Measurements from ENCODE around the gene RIGI. TPM values are rescaled to one million over a fixed set of nuclear protein-coding genes. Genes with fewer than 3 reads are reported as not detected.

Gene RIGI
- total and polyA plus RNA-seq, 2 donors (not counting 1 experiment from before 2014, with no cell fraction given) = 7.6 to 24.9 TPM

- TF ChIP-seq, protein P1, sequence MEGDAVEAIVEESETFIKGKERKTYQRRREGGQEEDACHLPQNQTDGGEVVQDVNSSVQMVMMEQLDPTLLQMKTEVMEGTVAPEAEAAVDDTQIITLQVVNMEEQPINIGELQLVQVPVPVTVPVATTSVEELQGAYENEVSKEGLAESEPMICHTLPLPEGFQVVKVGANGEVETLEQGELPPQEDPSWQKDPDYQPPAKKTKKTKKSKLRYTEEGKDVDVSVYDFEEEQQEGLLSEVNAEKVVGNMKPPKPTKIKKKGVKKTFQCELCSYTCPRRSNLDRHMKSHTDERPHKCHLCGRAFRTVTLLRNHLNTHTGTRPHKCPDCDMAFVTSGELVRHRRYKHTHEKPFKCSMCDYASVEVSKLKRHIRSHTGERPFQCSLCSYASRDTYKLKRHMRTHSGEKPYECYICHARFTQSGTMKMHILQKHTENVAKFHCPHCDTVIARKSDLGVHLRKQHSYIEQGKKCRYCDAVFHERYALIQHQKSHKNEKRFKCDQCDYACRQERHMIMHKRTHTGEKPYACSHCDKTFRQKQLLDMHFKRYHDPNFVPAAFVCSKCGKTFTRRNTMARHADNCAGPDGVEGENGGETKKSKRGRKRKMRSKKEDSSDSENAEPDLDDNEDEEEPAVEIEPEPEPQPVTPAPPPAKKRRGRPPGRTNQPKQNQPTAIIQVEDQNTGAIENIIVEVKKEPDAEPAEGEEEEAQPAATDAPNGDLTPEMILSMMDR (IDR thresholded peaks at IDR 0.05) = no peak
- TF ChIP-seq EZH2 (IDR thresholded peaks at IDR 0.05; ENCODE audit: borderline replicate concordance, insufficient read depth, low read depth, low read length, poor library complexity, severe bottlenecking) = no peak
- Histone ChIP-seq H3K27me3 (replicated peaks in 1 of 4; ENCODE audit: control extremely low read depth in 1 of 4, control insufficient read depth in 3 of 4, insufficient read depth in 4 of 4, low read length in 3 of 4) (no peaks in the 10 kb centered on the region), H3K4me2 (replicated peaks; ENCODE audit: low read depth, low read length, poor library complexity, severe bottlenecking) (no peak overlapping the region), H2AFZ (ENCODE audit: insufficient read depth, low read depth, low read length, poor library complexity, severe bottlenecking) (no peak overlapping the region), H3K4me1 (ENCODE audit: control insufficient read depth in 2 of 2, insufficient read depth in 2 of 2, low read length in 2 of 2) (no peaks in the 10 kb centered on the region), H4K20me1 (ENCODE audit: control insufficient read depth, insufficient read depth, low read length, poor library complexity, severe bottlenecking) (no peaks in the 10 kb centered on the region), H3K27ac (ENCODE audit: low read length in 2 of 2) (no peak overlapping the region), H3K79me2 (ENCODE audit: control insufficient read depth, insufficient read depth, low read length) (no peaks in the 10 kb centered on the region), H3K36me3 (replicated peaks in 1 of 2; ENCODE audit: control extremely low read depth in 1 of 2, control insufficient read depth in 1 of 2, extremely low read depth in 1 of 2, insufficient read depth in 2 of 2, low read length in 1 of 2) (peaks cover 21 to 70% of the 10 kb centered on the region in 2 experiments), H3K4me3 (ENCODE audit: control extremely low read depth in 1 of 5, extremely low read depth in 1 of 5, insufficient read depth in 1 of 5, low read depth in 2 of 5, low read length in 4 of 5) (no peak overlapping the region), H3K9me3 (ENCODE audit: control extremely low read depth in 1 of 3, control insufficient read depth in 2 of 3, insufficient read depth in 1 of 3, low read length in 2 of 3) (no peaks in the 10 kb centered on the region), H3K9ac (ENCODE audit: low read length) (no peak overlapping the region)
- Mint-ChIP-seq H3K27me3 (no peaks in the 10 kb centered on the region), H3K4me3 (no peak overlapping the region), H3K27ac (no peak overlapping the region), H3K4me1 (no peaks in the 10 kb centered on the region), H3K9me3 (ENCODE audit: insufficient read depth) (no peaks in the 10 kb centered on the region)
- DNase-seq (no peak), ATAC-seq (ENCODE audit: low read depth) (no peak)
- ChIA-PET POLR2A (no interaction called here), CTCF (interaction anchor here (1.1 to 1.6 kb wide), 2 partner anchors 13 to 89 kb away, joined by 3 to 5 read pairs; no protein-coding TSS in a partner anchor)
- intact Hi-C loops (cut with micrococcal nuclease) = loop anchor here (10.0 kb wide), 1 partner anchor 49 kb away; no protein-coding TSS in a partner anchor
- no CpG with 5 or more reads among the region's 4 CpGs for WGBS (ENCODE audit: insufficient coverage)
Observed at GRCh38 chr9:32483343-32483742, 42.7 kb downstream of the RIGI start.

Other genes starting within 250 kb of the RIGI start
- gene ACO1, start 141.6 kb downstream of the RIGI start, total RNA-seq = 9.1 and 9.9 TPM in 2 replicates
- gene ACO1, start 141.6 kb downstream of the RIGI start, polyA plus RNA-seq = 1.3 and 1.6 TPM in 2 replicates
- gene SMIM27, start 26.1 kb upstream of the RIGI start, total RNA-seq = 16.3 and 20.9 TPM in 2 replicates
- 6.8 and 9.5 TPM in 2 replicates for gene SMIM27, start 26.1 kb upstream of the RIGI start, polyA plus RNA-seq
- 21.4 and 21.5 TPM in 2 replicates for gene TOPORS, start 26.4 kb upstream of the RIGI start, total RNA-seq
- gene TOPORS, start 26.4 kb upstream of the RIGI start, polyA plus RNA-seq = 10.1 and 14.8 TPM in 2 replicates
- gene NDUFB6, start 47.0 kb upstream of the RIGI start, total RNA-seq = 11.1 and 13.6 TPM in 2 replicates
- 7.4 and 14.8 TPM in 2 replicates for gene NDUFB6, start 47.0 kb upstream of the RIGI start, polyA plus RNA-seq
- gene TAF1L, start 109.5 kb upstream of the RIGI start, total RNA-seq = not detected in 2 replicates
- not detected in 2 replicates for gene TAF1L, start 109.5 kb upstream of the RIGI start, polyA plus RNA-seq